Medulla oblongata (tissue), 1 donor: Measurements from ENCODE around the gene MAP3K4.
"Not testable (repeated sequence)": the region's sequence is repeated elsewhere in the genome, so short reads cannot be mapped to it uniquely, and the experiment has no call there.

Experiments
- DNase-seq: peaks from one replicate; pipeline ENCODE4 v3.0.0-alpha.2; 2015; ENCODE audit errors: extremely low spot score

Gene MAP3K4

GRCh38 chr6:160972111-160972510 is 19.5 kb upstream of the MAP3K4 start:
- DNase-seq = no peak

- DNase-seq = not testable (repeated sequence)
Observed at GRCh38 chr6:160972594-160972993, 19.0 kb upstream of the MAP3K4 start.

DNA sequence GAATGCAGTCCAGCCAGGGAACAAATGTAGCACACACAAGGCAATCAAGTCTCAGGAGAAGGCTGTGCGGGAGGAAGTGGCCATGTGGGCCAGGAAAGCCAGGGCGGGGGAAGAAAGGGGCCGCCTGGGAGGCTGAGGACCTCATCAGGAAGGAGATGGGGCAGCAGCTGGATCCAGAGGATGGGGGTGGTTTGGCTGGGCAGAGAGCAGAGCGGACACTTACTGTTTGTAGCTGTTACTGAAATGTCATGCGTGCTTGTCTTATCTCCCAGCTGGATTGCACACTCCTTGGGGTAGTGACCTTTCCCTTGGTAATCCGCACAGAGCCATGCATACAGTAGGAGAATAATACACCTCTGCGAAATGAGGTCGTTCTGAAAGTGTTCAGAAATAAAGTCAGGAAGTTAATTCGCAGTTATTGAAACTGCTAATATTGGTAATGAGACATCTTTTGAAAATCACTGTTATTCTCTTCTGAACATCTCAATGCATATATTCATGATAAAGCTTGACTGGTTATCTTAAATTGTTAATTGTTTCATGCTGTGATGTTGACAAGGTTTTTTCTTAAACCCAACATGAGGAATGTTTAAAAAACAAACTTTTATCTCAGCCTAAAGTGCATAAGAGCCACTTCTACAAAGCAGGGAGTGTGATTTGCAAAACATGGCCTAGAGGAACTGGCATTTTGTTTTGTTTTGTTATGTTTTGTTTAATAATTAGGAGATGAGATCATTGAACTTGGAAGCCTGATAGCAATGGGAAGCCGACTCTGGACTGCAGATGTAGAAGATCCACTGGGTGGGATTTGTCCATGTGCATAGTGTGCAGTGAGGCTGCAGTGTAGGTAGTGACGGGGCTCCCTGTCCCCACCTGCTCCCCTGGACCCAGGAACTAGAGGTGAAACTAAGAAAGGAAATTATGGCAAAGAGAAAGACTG is 18.0 kb upstream of the MAP3K4 start:
- DNase-seq = no peak

GRCh38 chr6:160974304-160974771 is 17.2 kb upstream of the MAP3K4 start:
- DNase-seq = peak; percentile 47

DNA sequence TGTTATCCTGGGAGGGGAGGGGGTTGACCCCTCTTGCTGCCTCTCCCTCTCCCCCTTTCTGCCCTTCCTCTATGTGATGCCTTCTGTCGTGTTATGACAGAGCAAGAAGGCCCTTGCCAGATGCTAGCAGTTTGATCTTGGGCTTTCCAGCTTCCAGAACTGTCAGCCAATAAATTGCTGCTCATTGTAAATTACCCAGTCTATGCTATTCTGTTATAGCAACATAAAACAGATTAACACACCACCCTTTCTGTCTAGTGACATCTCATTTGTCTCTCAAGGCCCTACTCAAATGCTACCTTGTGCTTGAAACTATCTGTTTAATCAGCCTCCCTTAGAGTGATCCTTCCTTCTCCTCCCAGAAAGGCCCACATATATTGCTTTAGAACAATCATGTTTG is 16.4 kb upstream of the MAP3K4 start:
- DNase-seq = no peak

- DNase-seq = not testable (repeated sequence)
Observed at GRCh38 chr6:160975961-160976360, 15.6 kb upstream of the MAP3K4 start.

DNA sequence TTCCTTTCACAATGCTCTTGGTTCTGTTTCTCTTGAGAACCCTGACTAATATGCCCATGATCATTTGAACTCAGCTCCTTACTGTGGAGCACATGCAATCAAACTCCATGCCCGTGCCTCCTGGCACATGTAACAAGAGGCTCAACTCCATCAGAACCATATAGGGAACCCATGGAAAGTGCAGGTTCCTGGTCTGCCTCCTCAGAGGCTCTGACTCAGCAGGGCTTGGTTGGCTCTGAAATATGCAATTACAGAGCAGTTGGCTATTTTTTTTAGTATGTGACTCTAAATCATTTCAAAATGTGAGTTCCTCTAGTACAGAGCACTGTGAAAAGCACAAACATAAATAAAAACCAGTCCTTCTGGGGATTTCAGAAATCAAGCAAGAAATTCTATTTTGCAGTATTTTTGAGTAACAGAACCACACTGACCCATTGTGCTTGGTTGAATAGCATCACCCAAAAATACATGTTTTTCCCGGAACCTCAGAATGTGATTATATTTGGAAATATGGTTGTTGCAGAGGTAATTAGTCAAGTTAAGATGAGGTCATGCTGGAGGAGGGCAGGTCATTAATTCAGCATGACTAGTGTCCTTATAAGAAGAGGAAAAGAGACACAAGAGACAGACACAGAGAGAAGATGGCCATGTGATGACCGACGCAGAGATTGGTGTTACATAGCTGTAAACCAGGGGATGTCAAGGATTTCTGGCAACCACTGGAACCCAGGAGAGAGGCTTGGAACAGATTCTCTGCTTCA is 13.2 kb upstream of the MAP3K4 start:
- no peak for DNase-seq

GRCh38 chr6:160979061-160979708 is 12.4 kb upstream of the MAP3K4 start:
- no peak for DNase-seq

- DNase-seq = not testable (repeated sequence)
Observed at GRCh38 chr6:160983377-160983948, 8.1 kb upstream of the MAP3K4 start.

DNA sequence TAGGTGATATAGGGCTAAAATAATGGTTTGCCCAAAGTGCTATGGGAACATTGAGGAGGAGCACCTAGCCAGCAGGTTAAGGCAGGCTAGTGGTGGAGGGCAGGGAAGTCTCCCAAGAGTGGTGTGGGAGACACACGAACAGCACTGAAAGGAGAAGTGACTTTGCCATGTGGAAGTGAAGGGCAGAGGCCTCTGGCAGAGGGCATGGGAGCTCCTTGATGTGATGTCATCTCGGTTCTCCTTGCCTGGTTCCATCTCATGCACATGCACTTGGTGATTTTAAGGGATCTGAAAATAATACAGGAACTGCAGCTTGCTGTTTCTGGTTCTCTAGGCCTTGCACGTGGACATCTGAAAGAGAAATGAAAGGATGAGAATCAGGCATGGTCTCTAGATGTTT is 4.7 kb upstream of the MAP3K4 start:
- peak; percentile 32 for DNase-seq

- no peak for DNase-seq
Observed at GRCh38 chr6:160987265-160987664, 4.3 kb upstream of the MAP3K4 start.

DNA sequence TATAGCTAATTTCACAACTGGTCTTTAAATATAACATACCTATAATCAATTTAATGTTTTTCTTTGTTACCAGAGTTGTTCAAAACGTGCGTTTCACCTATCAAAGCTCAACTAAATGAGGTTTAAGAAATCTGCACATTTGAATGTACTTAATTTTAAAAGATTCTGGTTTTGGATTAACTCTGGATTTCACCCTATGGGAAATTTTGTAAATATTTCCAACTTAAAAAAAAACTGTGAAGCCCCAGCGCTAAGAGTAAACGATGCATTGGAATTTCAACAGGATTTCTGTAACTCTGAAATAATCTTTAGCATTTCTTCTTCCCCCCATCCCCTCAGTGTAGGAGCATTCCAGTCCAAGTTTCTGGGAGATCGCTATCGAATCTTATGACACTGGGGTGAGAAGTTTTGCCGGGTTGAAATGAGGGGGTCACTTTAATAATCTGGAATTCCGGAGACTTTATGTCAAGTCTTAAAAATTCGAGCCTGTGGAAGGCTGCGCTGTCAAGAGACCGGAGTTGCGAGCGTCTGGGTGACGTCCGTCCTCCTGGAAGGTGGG is 643 bp upstream of the MAP3K4 start:
- peak; percentile 11 for DNase-seq

DNA sequence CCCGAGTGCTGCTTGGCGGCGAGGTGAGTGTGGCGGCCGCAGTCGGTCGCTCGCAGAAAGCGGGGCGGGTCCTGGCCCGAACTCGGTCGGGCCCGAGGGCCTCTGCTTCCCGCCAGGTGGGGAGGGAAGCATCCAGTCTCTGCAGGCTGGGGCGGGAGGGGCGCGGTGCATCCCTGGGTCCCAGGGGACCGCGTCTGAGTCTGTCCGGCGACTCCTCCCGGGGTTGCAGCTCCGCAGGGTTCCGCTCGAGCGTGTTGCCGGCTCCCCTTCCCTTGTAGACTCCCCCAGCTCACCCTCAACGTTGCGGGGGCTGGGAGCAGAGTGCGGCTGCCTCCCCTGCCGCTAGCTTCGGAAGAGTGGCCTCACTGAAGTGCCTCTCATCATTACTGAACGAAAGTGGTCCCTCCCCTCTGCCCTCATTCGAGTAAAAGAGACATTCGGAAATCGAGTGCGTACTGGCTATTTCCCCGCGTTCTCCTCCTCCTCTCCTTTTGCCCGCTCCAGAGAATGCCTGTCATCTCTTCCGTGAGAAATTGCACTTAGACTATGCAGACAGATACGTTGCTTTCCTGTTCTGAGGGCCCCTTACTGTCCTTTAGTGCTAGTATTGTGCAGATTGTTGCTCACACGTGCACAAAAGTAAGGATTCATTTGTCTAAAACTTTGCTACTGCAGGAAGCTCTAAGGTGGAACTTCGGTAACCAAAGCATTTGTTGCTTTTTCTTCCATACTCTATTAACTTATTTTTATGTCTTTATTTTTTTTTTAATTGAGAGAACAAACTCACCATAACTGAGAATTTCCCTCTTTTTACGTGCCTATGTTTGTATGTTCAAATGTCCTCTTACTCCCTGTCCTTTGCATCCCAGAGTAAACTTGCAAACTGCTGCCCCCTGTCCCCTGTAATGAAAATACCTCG is 751 bp downstream of the MAP3K4 start:
- peak; percentile 87 for DNase-seq

- DNase-seq = no peak
Observed at GRCh38 chr6:160992980-160993314, 1.4 kb downstream of the MAP3K4 start.

DNA sequence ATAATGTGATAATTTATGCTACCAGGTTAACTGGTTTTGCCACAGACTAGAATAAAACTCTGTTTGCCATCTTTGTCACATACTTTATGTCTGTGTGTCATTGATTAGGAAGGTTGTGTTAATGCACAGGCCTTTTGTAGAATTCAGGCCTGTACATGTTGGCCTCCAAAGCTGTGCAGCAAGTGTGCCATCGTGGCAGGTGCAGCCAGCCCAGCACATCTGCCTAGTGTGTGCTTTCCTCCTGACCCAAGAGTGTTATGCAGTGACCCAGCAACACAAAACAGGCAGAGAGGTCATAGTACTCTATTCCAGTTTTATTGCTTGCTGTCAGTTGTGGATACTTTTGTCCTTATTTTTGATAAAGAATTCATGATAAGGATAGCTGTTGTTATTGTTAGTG is 3.7 kb downstream of the MAP3K4 start:
- no peak for DNase-seq

- no peak for DNase-seq
Observed at GRCh38 chr6:160996131-160996601, 4.6 kb downstream of the MAP3K4 start.

DNA sequence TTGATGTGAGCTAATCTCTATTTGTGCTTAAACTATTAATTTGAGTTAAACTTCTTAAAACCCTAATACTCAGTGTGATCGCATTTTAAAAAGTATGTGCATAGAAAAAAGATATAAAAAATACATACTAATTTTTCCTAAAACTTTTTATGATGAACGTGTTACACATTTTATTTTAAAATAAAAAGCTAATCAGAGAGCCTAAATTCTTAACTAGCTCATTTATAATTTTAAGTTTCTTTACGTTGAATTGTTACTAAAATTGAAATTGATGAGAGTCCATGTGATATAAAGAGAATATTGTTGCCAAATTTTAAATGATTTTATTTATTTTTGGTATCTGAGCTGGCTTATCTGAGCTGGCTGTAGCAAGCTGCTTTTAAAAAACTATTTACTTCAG is 6.6 kb downstream of the MAP3K4 start:
- DNase-seq = no peak

DNA sequence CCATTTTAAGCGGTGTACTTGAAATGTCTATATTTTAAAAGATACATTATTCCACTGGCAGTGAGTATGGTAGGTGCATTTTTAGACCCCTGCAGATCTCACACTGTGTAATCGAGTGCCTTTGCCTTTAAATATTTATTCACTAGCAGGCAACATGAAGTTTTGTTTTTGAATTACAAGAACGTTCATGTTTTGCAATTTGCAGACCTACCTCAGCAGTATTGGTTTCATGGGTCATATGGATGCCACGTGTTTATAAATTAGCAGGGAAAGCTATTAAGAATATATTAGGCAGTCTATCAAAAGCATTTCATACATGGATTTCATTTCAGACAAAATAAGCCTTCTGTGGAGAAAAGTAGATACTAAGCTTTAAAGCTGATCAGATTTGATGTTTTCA is 7.2 kb downstream of the MAP3K4 start:
- DNase-seq = no peak

DNA sequence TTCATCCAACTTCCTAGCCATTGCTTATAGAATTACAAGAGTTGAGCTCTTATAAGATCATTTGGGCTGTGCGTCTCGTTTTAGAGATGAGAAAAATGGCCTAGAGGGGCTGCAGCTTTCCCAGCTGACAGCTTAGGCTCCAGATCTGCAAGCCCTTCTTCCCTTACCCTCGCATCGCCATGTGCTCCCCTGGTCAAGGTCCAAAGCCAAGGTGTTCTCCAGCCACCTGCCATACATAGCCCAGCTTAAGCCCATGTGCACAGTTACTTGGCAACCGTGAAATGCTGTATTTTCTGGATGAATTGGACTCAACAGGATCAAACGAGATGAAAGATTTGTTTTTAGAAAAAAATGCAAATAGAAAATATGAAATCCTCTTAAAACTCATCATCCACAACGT is 7.9 kb downstream of the MAP3K4 start:
- no peak for DNase-seq

DNA sequence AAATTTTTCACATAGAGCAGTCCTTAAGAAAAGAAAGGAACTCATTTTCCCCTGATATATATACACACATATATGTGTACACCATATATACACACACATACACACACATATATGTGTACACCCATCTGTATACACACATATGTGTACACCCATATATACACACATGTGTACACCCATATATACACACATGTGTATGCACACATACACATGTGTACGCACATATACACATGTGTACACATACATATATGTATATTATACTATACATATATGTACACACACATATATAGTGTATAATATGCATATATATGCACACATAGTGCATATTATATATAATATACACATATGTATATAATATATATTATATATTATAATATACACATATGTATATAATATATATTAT is 9.1 kb downstream of the MAP3K4 start:
- no peak for DNase-seq
